ENCODE results near the gene CRACR2A.

- TF ChIP-seq CTCF (IDR thresholded peaks at IDR 0.05; ENCODE audit: low read depth, low read length) (no peak), POLR2A (IDR thresholded peaks at IDR 0.05; ENCODE audit: extremely low read depth, insufficient read length) (no peak), MAX (IDR thresholded peaks at IDR 0.05; ENCODE audit: low read depth, low read length) (no peak)
Observed at GRCh38 chr12:3583656-3584334, 169.1 kb downstream of the CRACR2A start.

Data from NB4 (cell line).